ENCODE results near the gene JMJD6. TPM values are rescaled to one million over a fixed set of nuclear protein-coding genes. Genes with fewer than 3 reads are reported as not detected.

JMJD6 gene
- total and polyA plus RNA-seq, 2 experiments from 2014 or later: 11.4 to 12.8 TPM

DNA sequence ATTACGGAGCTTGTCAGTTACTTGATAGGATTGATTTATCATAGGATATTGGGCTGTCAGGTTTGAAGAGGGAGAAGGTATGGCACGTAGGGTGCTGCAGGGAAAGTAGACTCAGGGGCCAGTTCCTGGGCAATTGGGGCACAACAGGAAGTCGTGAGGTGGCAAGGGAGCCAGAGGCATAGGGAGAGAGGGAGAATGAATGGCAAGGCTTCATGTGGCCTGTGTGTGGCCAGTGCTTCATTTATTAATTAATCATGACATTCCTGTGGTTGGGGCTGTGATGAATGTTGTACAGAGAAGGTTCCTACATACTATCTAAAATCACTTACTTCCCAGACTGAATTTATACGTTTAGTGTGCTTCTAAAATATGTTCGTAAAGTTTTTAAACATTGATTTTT, 30.9 kb upstream of the JMJD6 start:
- H3K4me1 ChIP-seq (ENCODE audit: insufficient read depth): 0 out of 2 replicates have a peak, but pooled peaks cover 4% of the 10 kb centered on the region
- no peaks in the 10 kb centered on the region for H3K27me3 Mint-ChIP-seq (ENCODE audit: insufficient read depth, low read depth, poor library complexity)
- H3K36me3 ChIP-seq (ENCODE audit: insufficient read depth): no peaks in the 10 kb centered on the region
- H3K4me1 Mint-ChIP-seq: no peaks in the 10 kb centered on the region
- peaks cover 35% of the 10 kb centered on the region for H3K36me3 Mint-ChIP-seq (ENCODE audit: low read depth)
- no peak overlapping the region for H3K4me3 Mint-ChIP-seq
- H3K27me3 ChIP-seq (ENCODE audit: insufficient read depth): no peaks in the 10 kb centered on the region
- no peak overlapping the region for H3K27ac Mint-ChIP-seq
- no peak overlapping the region for H3K4me3 ChIP-seq
- H3K79me2 ChIP-seq (replicated peaks; ENCODE audit: insufficient read depth): no peaks in the 10 kb centered on the region
- ATAC-seq (no peak), DNase-seq (ENCODE audit: low spot score) (no peak)
- TF ChIP-seq JUNB (IDR thresholded peaks at IDR 0.05; ENCODE audit: unreplicated experiment): no peak
- TF ChIP-seq EZH2 (IDR thresholded peaks at IDR 0.05; ENCODE audit: low read depth, unreplicated experiment): no peak
- TF ChIP-seq CREB1 (CRISPR knock-in tag; IDR thresholded peaks at IDR 0.05; ENCODE audit: low read depth): no peak
- no peak for TF ChIP-seq EZH2phosphoT487 (IDR thresholded peaks at IDR 0.05; ENCODE audit: unreplicated experiment)
- no peak for TF ChIP-seq ZNF114 (CRISPR knock-in tag; IDR thresholded peaks at IDR 0.05)
- TF ChIP-seq, protein P1, sequence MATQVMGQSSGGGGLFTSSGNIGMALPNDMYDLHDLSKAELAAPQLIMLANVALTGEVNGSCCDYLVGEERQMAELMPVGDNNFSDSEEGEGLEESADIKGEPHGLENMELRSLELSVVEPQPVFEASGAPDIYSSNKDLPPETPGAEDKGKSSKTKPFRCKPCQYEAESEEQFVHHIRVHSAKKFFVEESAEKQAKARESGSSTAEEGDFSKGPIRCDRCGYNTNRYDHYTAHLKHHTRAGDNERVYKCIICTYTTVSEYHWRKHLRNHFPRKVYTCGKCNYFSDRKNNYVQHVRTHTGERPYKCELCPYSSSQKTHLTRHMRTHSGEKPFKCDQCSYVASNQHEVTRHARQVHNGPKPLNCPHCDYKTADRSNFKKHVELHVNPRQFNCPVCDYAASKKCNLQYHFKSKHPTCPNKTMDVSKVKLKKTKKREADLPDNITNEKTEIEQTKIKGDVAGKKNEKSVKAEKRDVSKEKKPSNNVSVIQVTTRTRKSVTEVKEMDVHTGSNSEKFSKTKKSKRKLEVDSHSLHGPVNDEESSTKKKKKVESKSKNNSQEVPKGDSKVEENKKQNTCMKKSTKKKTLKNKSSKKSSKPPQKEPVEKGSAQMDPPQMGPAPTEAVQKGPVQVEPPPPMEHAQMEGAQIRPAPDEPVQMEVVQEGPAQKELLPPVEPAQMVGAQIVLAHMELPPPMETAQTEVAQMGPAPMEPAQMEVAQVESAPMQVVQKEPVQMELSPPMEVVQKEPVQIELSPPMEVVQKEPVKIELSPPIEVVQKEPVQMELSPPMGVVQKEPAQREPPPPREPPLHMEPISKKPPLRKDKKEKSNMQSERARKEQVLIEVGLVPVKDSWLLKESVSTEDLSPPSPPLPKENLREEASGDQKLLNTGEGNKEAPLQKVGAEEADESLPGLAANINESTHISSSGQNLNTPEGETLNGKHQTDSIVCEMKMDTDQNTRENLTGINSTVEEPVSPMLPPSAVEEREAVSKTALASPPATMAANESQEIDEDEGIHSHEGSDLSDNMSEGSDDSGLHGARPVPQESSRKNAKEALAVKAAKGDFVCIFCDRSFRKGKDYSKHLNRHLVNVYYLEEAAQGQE (IDR thresholded peaks at IDR 0.05; ENCODE audit: unreplicated experiment): no peak
- no peak for TF ChIP-seq ZNF331 (CRISPR knock-in tag; IDR thresholded peaks at IDR 0.05; ENCODE audit: low read depth)
- TF ChIP-seq STAT1 (IDR thresholded peaks at IDR 0.05; ENCODE audit: unreplicated experiment): no peak
- no peak for TF ChIP-seq ZNF462 (CRISPR knock-in tag; IDR thresholded peaks at IDR 0.05)
- TF ChIP-seq, protein P2, sequence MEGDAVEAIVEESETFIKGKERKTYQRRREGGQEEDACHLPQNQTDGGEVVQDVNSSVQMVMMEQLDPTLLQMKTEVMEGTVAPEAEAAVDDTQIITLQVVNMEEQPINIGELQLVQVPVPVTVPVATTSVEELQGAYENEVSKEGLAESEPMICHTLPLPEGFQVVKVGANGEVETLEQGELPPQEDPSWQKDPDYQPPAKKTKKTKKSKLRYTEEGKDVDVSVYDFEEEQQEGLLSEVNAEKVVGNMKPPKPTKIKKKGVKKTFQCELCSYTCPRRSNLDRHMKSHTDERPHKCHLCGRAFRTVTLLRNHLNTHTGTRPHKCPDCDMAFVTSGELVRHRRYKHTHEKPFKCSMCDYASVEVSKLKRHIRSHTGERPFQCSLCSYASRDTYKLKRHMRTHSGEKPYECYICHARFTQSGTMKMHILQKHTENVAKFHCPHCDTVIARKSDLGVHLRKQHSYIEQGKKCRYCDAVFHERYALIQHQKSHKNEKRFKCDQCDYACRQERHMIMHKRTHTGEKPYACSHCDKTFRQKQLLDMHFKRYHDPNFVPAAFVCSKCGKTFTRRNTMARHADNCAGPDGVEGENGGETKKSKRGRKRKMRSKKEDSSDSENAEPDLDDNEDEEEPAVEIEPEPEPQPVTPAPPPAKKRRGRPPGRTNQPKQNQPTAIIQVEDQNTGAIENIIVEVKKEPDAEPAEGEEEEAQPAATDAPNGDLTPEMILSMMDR (conservative IDR thresholded peaks at IDR 0.05; ENCODE audit: low read depth in 2 of 2): no peak
- TF ChIP-seq NANOG (IDR thresholded peaks at IDR 0.05; ENCODE audit: borderline replicate concordance): no peak
- TF ChIP-seq POLR2AphosphoS5 (IDR thresholded peaks at IDR 0.05; ENCODE audit: low read depth): no peak
- TF ChIP-seq, protein P3, sequence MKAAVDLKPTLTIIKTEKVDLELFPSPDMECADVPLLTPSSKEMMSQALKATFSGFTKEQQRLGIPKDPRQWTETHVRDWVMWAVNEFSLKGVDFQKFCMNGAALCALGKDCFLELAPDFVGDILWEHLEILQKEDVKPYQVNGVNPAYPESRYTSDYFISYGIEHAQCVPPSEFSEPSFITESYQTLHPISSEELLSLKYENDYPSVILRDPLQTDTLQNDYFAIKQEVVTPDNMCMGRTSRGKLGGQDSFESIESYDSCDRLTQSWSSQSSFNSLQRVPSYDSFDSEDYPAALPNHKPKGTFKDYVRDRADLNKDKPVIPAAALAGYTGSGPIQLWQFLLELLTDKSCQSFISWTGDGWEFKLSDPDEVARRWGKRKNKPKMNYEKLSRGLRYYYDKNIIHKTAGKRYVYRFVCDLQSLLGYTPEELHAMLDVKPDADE (IDR thresholded peaks at IDR 0.05): no peak
- no peak overlapping the region for H2AFZ ChIP-seq
- H3K9me2 ChIP-seq (ENCODE audit: insufficient read depth): no peaks in the 10 kb centered on the region
- no peaks in the 10 kb centered on the region for H4K20me1 ChIP-seq (replicated peaks; ENCODE audit: insufficient read depth)
- H3K4me2 ChIP-seq: no peak overlapping the region
- H3F3A ChIP-seq (replicated peaks; ENCODE audit: low read depth): no peaks in the 10 kb centered on the region
- no peak overlapping the region for H3K27ac ChIP-seq (ENCODE audit: low read depth)
- H3K9me3 Mint-ChIP-seq: no peaks in the 10 kb centered on the region; the same call in 2 of the 3 replicates

Measured in GM23338 (cell line).